Endothelial cell of umbilical vein (primary cell): Measurements from ENCODE around the gene EBLN1.

Experiments used
- EZH2 ChIP-seq: IDR thresholded peaks from 2 replicates; pipeline ENCODE4 v1.6.1; 2012; ENCODE audit warnings: borderline replicate concordance, low read depth, mild to moderate bottlenecking, moderate library complexity, low read length, inconsistent platforms; ENCODE audit not compliant: severe bottlenecking
- MYC ChIP-seq: IDR thresholded peaks from one replicate; pipeline ENCODE4 v1.6.1; 2011; ENCODE audit warnings: mild to moderate bottlenecking, low read depth, low read length
- POLR2A ChIP-seq: IDR thresholded peaks from 2 replicates; pipeline ENCODE4 v1.6.1; 2012; ENCODE audit warnings: low read depth, mild to moderate bottlenecking, control low read depth, low read length
- POLR2AphosphoS5 ChIP-seq: IDR thresholded peaks from 2 replicates; pipeline ENCODE4 v1.6.1; 2012; ENCODE audit warnings: low read depth, mild to moderate bottlenecking, control low read depth, low read length, moderate library complexity; ENCODE audit not compliant: insufficient read depth
- TF ChIP-seq, protein P1 (sequence below), 2 donors: IDR thresholded peaks; 1 replicate in 1 of 2; 2 replicates in 1 of 2; pipeline ENCODE4 v1.5.1; 2011; ENCODE audit warnings: low read length in 2 of 2, mild to moderate bottlenecking in 2 of 2, moderate library complexity in 2 of 2, control low read depth in 1 of 2, inconsistent platforms in 1 of 2, low read depth in 1 of 2; ENCODE audit not compliant: insufficient read depth in 1 of 2; ENCODE audit errors: extremely low read depth in 1 of 2
- TF ChIP-seq, protein P2 (sequence below): IDR thresholded peaks from 2 replicates; pipeline ENCODE4 v1.6.1; 2011; ENCODE audit not compliant: insufficient read depth, insufficient read length

DNA sequence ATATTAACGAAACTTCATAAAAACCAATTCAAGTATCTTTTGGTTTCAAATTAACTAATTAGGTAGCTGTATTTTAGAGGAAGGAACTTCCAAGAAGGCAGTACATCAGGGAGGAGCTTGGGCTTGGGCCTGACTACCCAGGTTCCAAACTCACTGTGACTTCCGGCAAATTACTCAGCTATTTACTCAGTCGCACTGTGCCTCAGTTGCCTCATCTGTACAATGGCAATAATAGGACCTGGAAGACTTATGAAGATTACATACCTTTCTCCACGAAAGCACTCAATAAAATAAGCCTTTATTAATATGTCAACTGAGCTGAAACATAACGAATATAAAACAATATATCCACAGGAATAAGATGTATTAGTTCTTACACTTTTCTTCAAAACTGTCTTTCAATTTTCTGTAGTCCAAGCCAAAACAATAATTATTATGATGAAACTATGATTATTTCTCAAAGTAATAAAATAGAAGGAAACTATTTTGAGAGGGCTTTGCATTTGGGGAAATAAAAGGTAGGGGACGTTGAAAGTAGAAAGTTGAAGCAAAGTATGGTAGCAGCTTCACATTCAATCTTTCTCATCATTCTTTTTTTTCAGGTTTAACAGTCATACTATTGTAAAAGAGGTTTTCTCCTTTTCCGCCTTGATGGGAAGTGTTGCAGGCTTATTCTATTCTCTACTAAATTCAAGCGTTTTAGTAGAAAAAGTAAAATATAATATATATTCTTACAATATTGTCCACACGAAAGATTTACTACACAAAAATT is 10.5 kb upstream of the EBLN1 start:
- TF ChIP-seq, protein P1, sequence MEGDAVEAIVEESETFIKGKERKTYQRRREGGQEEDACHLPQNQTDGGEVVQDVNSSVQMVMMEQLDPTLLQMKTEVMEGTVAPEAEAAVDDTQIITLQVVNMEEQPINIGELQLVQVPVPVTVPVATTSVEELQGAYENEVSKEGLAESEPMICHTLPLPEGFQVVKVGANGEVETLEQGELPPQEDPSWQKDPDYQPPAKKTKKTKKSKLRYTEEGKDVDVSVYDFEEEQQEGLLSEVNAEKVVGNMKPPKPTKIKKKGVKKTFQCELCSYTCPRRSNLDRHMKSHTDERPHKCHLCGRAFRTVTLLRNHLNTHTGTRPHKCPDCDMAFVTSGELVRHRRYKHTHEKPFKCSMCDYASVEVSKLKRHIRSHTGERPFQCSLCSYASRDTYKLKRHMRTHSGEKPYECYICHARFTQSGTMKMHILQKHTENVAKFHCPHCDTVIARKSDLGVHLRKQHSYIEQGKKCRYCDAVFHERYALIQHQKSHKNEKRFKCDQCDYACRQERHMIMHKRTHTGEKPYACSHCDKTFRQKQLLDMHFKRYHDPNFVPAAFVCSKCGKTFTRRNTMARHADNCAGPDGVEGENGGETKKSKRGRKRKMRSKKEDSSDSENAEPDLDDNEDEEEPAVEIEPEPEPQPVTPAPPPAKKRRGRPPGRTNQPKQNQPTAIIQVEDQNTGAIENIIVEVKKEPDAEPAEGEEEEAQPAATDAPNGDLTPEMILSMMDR (IDR thresholded peaks at IDR 0.05; ENCODE audit: extremely low read depth in 1 of 2, insufficient read depth in 1 of 2, low read depth in 1 of 2, low read length in 2 of 2): no peak
- TF ChIP-seq POLR2A (no peak), EZH2 (no peak), POLR2AphosphoS5 (no peak), MYC (no peak)
- TF ChIP-seq, protein P2, sequence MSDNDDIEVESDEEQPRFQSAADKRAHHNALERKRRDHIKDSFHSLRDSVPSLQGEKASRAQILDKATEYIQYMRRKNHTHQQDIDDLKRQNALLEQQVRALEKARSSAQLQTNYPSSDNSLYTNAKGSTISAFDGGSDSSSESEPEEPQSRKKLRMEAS: no peak
